ENCODE data around the gene ALAS1.

The ALAS1 gene

GRCh38 chr3:52198643-52199608 lies 966 bp downstream of the ALAS1 start:
- DNase-seq (ENCODE audit: low spot score): no peak

- DNase-seq (ENCODE audit: low spot score): no peak
These were observed 3.2 kb downstream of the ALAS1 start for GRCh38 chr3:52200981-52201679.

GRCh38 chr3:52202384-52203077 lies 4.6 kb downstream of the ALAS1 start:
- no peak for DNase-seq (ENCODE audit: low spot score)

GRCh38 chr3:52203701-52204100 lies 5.7 kb downstream of the ALAS1 start:
- no peak for DNase-seq (ENCODE audit: low spot score)

- no peak for DNase-seq (ENCODE audit: low spot score)
These were observed 6.5 kb downstream of the ALAS1 start for GRCh38 chr3:52204337-52205073.

- no peak for DNase-seq (ENCODE audit: low spot score)
These were observed 7.9 kb downstream of the ALAS1 start for GRCh38 chr3:52205727-52206372.

- DNase-seq (ENCODE audit: low spot score): no peak
These were observed 10.6 kb downstream of the ALAS1 start for GRCh38 chr3:52208556-52208955.

GRCh38 chr3:52210037-52210436 lies 12.1 kb downstream of the ALAS1 start:
- no peak for DNase-seq (ENCODE audit: low spot score)

GRCh38 chr3:52210550-52211046 lies 12.6 kb downstream of the ALAS1 start:
- DNase-seq (ENCODE audit: low spot score): no peak

- no peak for DNase-seq (ENCODE audit: low spot score)
These were observed 13.4 kb downstream of the ALAS1 start for GRCh38 chr3:52211268-52211891.

GRCh38 chr3:52213005-52213404 lies 15.0 kb downstream of the ALAS1 start:
- DNase-seq (ENCODE audit: low spot score): no peak

- peak; percentile 48 for DNase-seq (ENCODE audit: low spot score)
These were observed 15.9 kb downstream of the ALAS1 start for GRCh38 chr3:52213901-52214300.

- no peak for DNase-seq (ENCODE audit: low spot score)
These were observed 17.4 kb downstream of the ALAS1 start for GRCh38 chr3:52215351-52215750.

GRCh38 chr3:52216585-52217408 lies 18.8 kb downstream of the ALAS1 start:
- DNase-seq (ENCODE audit: low spot score): peak; percentile 75

- DNase-seq (ENCODE audit: low spot score): no peak
These were observed 19.4 kb downstream of the ALAS1 start for GRCh38 chr3:52217409-52217805.

GRCh38 chr3:52218026-52218425 lies 20.1 kb downstream of the ALAS1 start:
- no peak for DNase-seq (ENCODE audit: low spot score)

GRCh38 chr3:52218454-52218853 lies 20.5 kb downstream of the ALAS1 start:
- no peak for DNase-seq (ENCODE audit: low spot score)

- DNase-seq (ENCODE audit: low spot score): no peak
These were observed 21.1 kb downstream of the ALAS1 start for GRCh38 chr3:52218937-52219650.

GRCh38 chr3:52220380-52221026 lies 22.5 kb downstream of the ALAS1 start:
- DNase-seq (ENCODE audit: low spot score): peak; percentile 88
